ENCODE measurements around the gene JARID2. TPM values are rescaled to one million over a fixed set of nuclear protein-coding genes. Genes with fewer than 3 reads are reported as not detected.

Gene JARID2
- total RNA-seq (10 to 100 TPM in 3 of 9 donors, 1 to 10 TPM in 6; 6.0 to 12.2 (median 8.5) TPM), polyA plus RNA-seq (1 to 10 TPM; 3.5 to 4.1 TPM)
- long read RNA-seq, donor 1, partial matches to known transcripts = 2 of 7 reads
- long read RNA-seq, donor 1, other reads (novel, unspliced or antisense) = 5 of 7 reads
- long read RNA-seq, donor 2, full-length matches to known transcripts = 3 of 58 reads
- long read RNA-seq, donor 2, partial matches to known transcripts = 46 of 58 reads
- long read RNA-seq, donor 2, other reads (novel, unspliced or antisense) = 9 of 58 reads
- long read RNA-seq, donor 3, partial matches to known transcripts = 2 of 3 reads
- long read RNA-seq, donor 3, other reads (novel, unspliced or antisense) = 1 of 3 reads

GRCh38 chr6:15245361-15246216 lies at the start of gene JARID2:
TSS of gene JARID2 (plus strand) at chr6:15246069. CDS start at chr6:15246540, 471 bp downstream.
- H3K27ac ChIP-seq = peak within 1 kb of the TSS; percentile 76 to 98 (median 95)
- intact Hi-C loops (cut with DNase I) = loop anchor here (1.0 to 10.0 kb wide), 25 partner anchors 52 to 1035 kb away; no protein-coding TSS in a partner anchor
- peak; percentile 81 to 91 (median 90) for ATAC-seq
- WGBS, 4 donors = 0 to 1% (median 0%) methylated on average over 23 to 59 of the region's 59 CpGs
- peaks cover 0 to 38% (median 12%) of the 10 kb centered on the region in 12 donors for H3K4me1 ChIP-seq
- peak; percentile 99 to 100 (median 99) for DNase-seq
- no peaks in the 10 kb centered on the region for H3K27me3 ChIP-seq
- no peaks in the 10 kb centered on the region for H3K36me3 ChIP-seq
- peak within 1 kb of the TSS; percentile 54 to 92 (median 82) for H3K4me3 ChIP-seq
- H3K9me3 ChIP-seq = no peaks in the 10 kb centered on the region
- peak; percentile 74 to 95 for TF ChIP-seq POLR2A (IDR thresholded peaks at IDR 0.05)
- no peak for TF ChIP-seq CTCF (IDR thresholded peaks at IDR 0.05)

GRCh38 chr6:15200087-15200486 lies 45.8 kb upstream of the JARID2 start:
- Histone ChIP-seq H3K36me3 (no peaks in the 10 kb centered on the region), H3K9me3 (no peaks in the 10 kb centered on the region), H3K4me1 (no peaks in the 10 kb centered on the region), H3K27ac (no peak overlapping the region), H3K27me3 (no peaks in the 10 kb centered on the region), H3K4me3 (no peak overlapping the region)
- TF ChIP-seq CTCF (IDR thresholded peaks at IDR 0.05) (no peak), POLR2A (IDR thresholded peaks at IDR 0.05) (no peak)
- 84 to 87% (median 86%) methylated on average over 5 of the region's 5 CpGs for WGBS, 4 donors
- no peak for DNase-seq
- intact Hi-C loops (cut with DNase I) = no loop called here
- no peak for ATAC-seq

- intact Hi-C loops (cut with DNase I) = no loop called here
- TF ChIP-seq POLR2A (IDR thresholded peaks at IDR 0.05) (no peak), CTCF (IDR thresholded peaks at IDR 0.05) (no peak)
- Histone ChIP-seq H3K27me3 (no peaks in the 10 kb centered on the region), H3K27ac (no peak overlapping the region), H3K4me1 (peaks cover 0 to 11% (median 0%) of the 10 kb centered on the region in 12 donors), H3K36me3 (no peaks in the 10 kb centered on the region), H3K4me3 (no peak overlapping the region), H3K9me3 (no peaks in the 10 kb centered on the region)
- ATAC-seq (no peak), DNase-seq (peak in 1 of 5 donors; percentile 7)
- 95 to 96% (median 95%) methylated on average over 4 of the region's 4 CpGs for WGBS, 4 donors
Measured at GRCh38 chr6:15205321-15205720, 40.5 kb upstream of the JARID2 start.

GRCh38 chr6:15206887-15207286 lies 39.0 kb upstream of the JARID2 start:
- TF ChIP-seq CTCF (IDR thresholded peaks at IDR 0.05) = no peak
- no peak for TF ChIP-seq POLR2A (IDR thresholded peaks at IDR 0.05)
- Histone ChIP-seq H3K4me3 (no peak overlapping the region), H3K36me3 (no peaks in the 10 kb centered on the region), H3K9me3 (no peaks in the 10 kb centered on the region), H3K27ac (no peak overlapping the region), H3K27me3 (no peaks in the 10 kb centered on the region), H3K4me1 (peaks cover 0 to 11% (median 0%) of the 10 kb centered on the region in 12 donors)
- 86 to 90% (median 89%) methylated on average over 2 of the region's 2 CpGs for WGBS, 4 donors
- DNase-seq (no peak), ATAC-seq (no peak)
- intact Hi-C loops (cut with DNase I) = no loop called here

Data from heart left ventricle (tissue), 16 donors.